ENCODE data around the gene FANCE. TPM values are rescaled to one million over a fixed set of nuclear protein-coding genes. Genes with fewer than 3 reads are reported as not detected.
"Not testable (repeated sequence)": the region's sequence is repeated elsewhere in the genome, so short reads cannot be mapped to it uniquely, and the experiment has no call there.

FANCE gene
- total RNA-seq, 2 experiments from 2014 or later: 14.9 to 15.9 TPM

- no peak overlapping the region for H3K27ac Mint-ChIP-seq
- ATAC-seq (ENCODE audit: low read depth): no peak
- no peaks in the 10 kb centered on the region for H3K4me1 Mint-ChIP-seq
- peaks cover 50% of the 10 kb centered on the region for H3K27me3 Mint-ChIP-seq
- DNase-seq: no peak
- H3K9me3 Mint-ChIP-seq: no peaks in the 10 kb centered on the region
- no peak overlapping the region for H3K4me3 Mint-ChIP-seq
- H3K36me3 Mint-ChIP-seq: no peaks in the 10 kb centered on the region
- POLR2A ChIA-PET: no interaction called here
Observed at GRCh38 chr6:35508027-35508426, 55.9 kb downstream of the FANCE start.

DNA sequence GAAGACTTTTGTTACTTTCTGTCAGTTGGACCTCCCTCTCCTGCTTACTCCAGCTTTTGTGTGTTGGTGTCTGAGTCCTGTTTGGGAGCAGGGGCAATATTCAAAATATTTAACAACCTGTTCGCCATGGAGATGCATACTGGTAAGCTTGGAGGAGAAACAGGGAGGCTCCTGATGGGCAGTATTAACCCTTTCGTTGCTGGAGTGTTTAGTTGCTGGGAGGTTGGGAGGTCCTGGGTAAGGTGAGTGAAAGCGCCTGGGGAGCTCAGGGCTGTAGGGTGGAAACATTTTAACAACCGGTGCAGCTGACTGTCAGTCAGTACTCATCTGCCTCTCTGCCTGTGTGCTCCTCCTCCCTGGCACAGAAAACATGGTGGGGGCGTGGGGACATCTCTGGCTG lies 56.4 kb downstream of the FANCE start:
- no peak overlapping the region for H3K4me3 Mint-ChIP-seq
- POLR2A ChIA-PET: interaction anchor here (1.3 kb wide), 1 partner anchor 11 kb away, joined by 4 read pairs; no protein-coding TSS in a partner anchor
- no peaks in the 10 kb centered on the region for H3K36me3 Mint-ChIP-seq
- ATAC-seq (ENCODE audit: low read depth) (no peak), DNase-seq (no peak)
- H3K4me1 Mint-ChIP-seq: no peaks in the 10 kb centered on the region
- no peak overlapping the region for H3K27ac Mint-ChIP-seq
- peaks cover 49% of the 10 kb centered on the region for H3K27me3 Mint-ChIP-seq
- H3K9me3 Mint-ChIP-seq: no peaks in the 10 kb centered on the region

GRCh38 chr6:35510916-35511561 lies 58.9 kb downstream of the FANCE start:
- H3K4me1 Mint-ChIP-seq: peaks cover 2% of the 10 kb centered on the region
- no peaks in the 10 kb centered on the region for H3K9me3 Mint-ChIP-seq
- H3K36me3 Mint-ChIP-seq: no peaks in the 10 kb centered on the region
- no peak overlapping the region for H3K4me3 Mint-ChIP-seq
- POLR2A ChIA-PET: no interaction called here
- DNase-seq: no peak
- ATAC-seq (ENCODE audit: low read depth): no peak
- peaks cover 50% of the 10 kb centered on the region for H3K27me3 Mint-ChIP-seq
- H3K27ac Mint-ChIP-seq: no peak overlapping the region

DNA sequence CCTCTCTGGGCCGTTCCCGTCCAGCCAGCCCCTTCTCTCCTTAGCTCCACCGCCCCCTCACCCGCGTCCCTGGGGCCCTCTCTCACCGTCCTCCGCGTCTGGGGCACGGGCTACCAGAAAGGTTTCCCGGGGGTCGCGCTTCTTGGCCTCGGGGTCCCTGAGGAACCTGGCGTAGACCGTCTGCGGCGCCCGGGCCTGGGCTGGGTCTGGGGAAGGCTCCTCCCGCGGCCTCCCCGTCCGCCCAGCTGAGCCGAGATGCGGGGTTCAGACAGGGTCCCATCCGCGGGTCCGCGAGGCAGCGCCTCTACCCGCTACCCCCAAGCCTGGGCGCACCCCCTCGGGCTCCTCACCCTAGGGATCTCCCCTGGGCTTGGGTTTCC lies 59.4 kb downstream of the FANCE start:
- Mint-ChIP-seq H3K9me3 (no peaks in the 10 kb centered on the region), H3K27me3 (peaks cover 50% of the 10 kb centered on the region), H3K4me3 (no peak overlapping the region), H3K4me1 (peaks cover 3% of the 10 kb centered on the region), H3K27ac (no peak overlapping the region), H3K36me3 (no peaks in the 10 kb centered on the region)
- DNase-seq (no peak), ATAC-seq (ENCODE audit: low read depth) (no peak)
- POLR2A ChIA-PET: no interaction called here

- no peak overlapping the region for H3K27ac Mint-ChIP-seq
- no peak overlapping the region for H3K4me3 Mint-ChIP-seq
- ATAC-seq (ENCODE audit: low read depth) (no peak), DNase-seq (no peak)
- H3K27me3 Mint-ChIP-seq: peaks cover 46% of the 10 kb centered on the region
- H3K9me3 Mint-ChIP-seq: no peaks in the 10 kb centered on the region
- POLR2A ChIA-PET: no interaction called here
- H3K36me3 Mint-ChIP-seq: no peaks in the 10 kb centered on the region
- peaks cover 4% of the 10 kb centered on the region for H3K4me1 Mint-ChIP-seq
Observed at GRCh38 chr6:35512006-35512405, 59.9 kb downstream of the FANCE start.

DNA sequence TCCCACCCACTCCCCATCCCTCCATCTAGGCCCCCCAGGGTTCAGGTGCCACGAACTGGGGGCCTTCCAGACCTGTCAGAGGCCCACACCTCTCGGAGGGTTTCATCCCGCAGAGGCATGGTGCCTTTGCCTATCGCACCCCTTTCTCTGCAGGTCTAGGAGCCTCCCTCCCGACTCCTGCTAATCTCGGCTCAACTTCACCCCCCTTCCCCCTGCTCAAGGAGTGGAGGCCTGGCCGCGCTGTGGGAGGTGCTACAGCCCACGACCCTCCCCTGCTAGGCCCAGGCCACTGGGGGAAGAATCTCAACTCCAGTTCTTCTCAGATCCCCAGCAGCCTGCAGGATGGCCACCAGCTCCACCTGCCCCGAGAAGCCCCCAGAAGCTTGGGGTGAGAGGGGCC lies 60.6 kb downstream of the FANCE start, which contains the start of gene TULP1:
Gene TULP1 (minus strand): TSS at position 157 of the 400 bp plus-strand sequence. CDS start 38 bp downstream, at position 119.
- H3K27ac Mint-ChIP-seq: no peak within 1 kb of the TSS
- no peak within 1 kb of the TSS for H3K4me3 Mint-ChIP-seq
- peaks cover 40% of the 10 kb centered on the region for H3K27me3 Mint-ChIP-seq
- no peaks in the 10 kb centered on the region for H3K9me3 Mint-ChIP-seq
- no peak for DNase-seq
- ATAC-seq (ENCODE audit: low read depth): no peak
- POLR2A ChIA-PET: no interaction called here
- peaks cover 4% of the 10 kb centered on the region for H3K4me1 Mint-ChIP-seq
- no peaks in the 10 kb centered on the region for H3K36me3 Mint-ChIP-seq

DNA sequence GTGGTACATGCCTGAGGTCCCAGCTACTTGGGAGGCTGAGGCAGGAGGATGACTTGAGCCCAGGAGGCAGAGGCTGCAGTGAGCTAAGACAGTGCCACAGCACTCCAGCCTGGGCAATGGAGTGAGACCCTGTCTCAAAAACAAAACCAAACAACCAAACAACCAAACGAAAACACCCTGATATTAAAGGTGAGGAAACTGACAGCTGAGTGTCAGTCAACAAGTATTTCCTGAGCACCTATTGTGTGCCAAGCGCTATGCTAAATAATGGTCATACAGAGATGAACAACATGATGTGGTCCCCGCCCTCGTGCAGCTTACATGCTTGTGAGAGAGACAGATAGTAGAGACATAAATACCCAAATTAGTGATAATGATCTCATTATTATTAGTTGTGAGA lies 62.4 kb downstream of the FANCE start:
- no peak for ATAC-seq (ENCODE audit: low read depth)
- no peak for DNase-seq
- Mint-ChIP-seq H3K27me3 (peaks cover 32% of the 10 kb centered on the region), H3K36me3 (no peaks in the 10 kb centered on the region), H3K9me3 (no peaks in the 10 kb centered on the region), H3K27ac (no peak overlapping the region), H3K4me1 (peaks cover 4% of the 10 kb centered on the region), H3K4me3 (no peak overlapping the region)
- POLR2A ChIA-PET: interaction anchor here (0.7 kb wide), 1 partner anchor 703 kb away, joined by 3 read pairs; no protein-coding TSS in a partner anchor

GRCh38 chr6:35515939-35516338 lies 63.8 kb downstream of the FANCE start:
- not testable (repeated sequence) for H3K9me3 Mint-ChIP-seq; H3K27ac Mint-ChIP-seq; DNase-seq; H3K36me3 Mint-ChIP-seq; H3K4me1 Mint-ChIP-seq; H3K4me3 Mint-ChIP-seq; ATAC-seq (ENCODE audit: low read depth)
- H3K27me3 Mint-ChIP-seq: peaks cover 20% of the 10 kb centered on the region
- POLR2A ChIA-PET: interaction anchor here (0.7 kb wide), 1 partner anchor 1609 kb away, joined by 5 read pairs; no protein-coding TSS in a partner anchor

Small RNA genes lying within 50 kb of the gene (microRNA-seq; reads per million reads assigned to microRNA genes)
- not detected for gene MIR7111

Other genes with a start within 250 kb of the FANCE start
- under 1 TPM; 0.20 to 0.22 TPM for gene SCUBE3, start 238.4 kb upstream of the FANCE start, total RNA-seq
- 10 to 100 TPM; 63.0 to 66.0 TPM for gene ZNF76, start 192.6 kb upstream of the FANCE start, total RNA-seq
- 100 to 1,000 TPM; 213 to 216 TPM for gene DEF6, start 154.5 kb upstream of the FANCE start, total RNA-seq
- 10 to 100 TPM; 43.0 to 45.9 TPM for gene PPARD, start 109.8 kb upstream of the FANCE start, total RNA-seq
- 1,000 to 10,000 TPM; 1,373 to 1,398 TPM for gene RPL10A, start 16.1 kb downstream of the FANCE start, total RNA-seq
- gene TEAD3, start 44.7 kb downstream of the FANCE start, total RNA-seq: under 1 TPM; 0.19 to 0.43 TPM
- gene TULP1, start 60.6 kb downstream of the FANCE start, total RNA-seq: not detected
- gene FKBP5, start 236.6 kb downstream of the FANCE start, total RNA-seq: 10 to 100 TPM; 78.6 to 79.8 TPM